Gastrocnemius medialis (tissue), 4 donors: ENCODE measurements around the gene SLC49A4.

ENCODE experiments used
- POLR2A ChIP-seq, 2 donors: fragments of 450-650 bp; IDR thresholded peaks; one replicate each; pipeline ENCODE4 v1.6.1; 2017; ENCODE audit warnings: antibody characterized with exemption in 2 of 2, mild to moderate bottlenecking in 2 of 2, moderate library complexity in 2 of 2
- TF ChIP-seq, protein P1 (sequence below), 5 experiments: fragments of 450-650 bp in 3 of 5; fragments of 200-600 bp in 2 of 5; sonication (generic) in 2 of 5; IDR thresholded peaks in 4 of 5; conservative IDR thresholded peaks in 1 of 5; 1 replicate in 4 of 5; 2 replicates in 1 of 5; pipeline ENCODE4 v1.5.1; 2016 to 2019; ENCODE audit warnings: antibody characterized with exemption in 5 of 5, mild to moderate bottlenecking in 3 of 5, moderate library complexity in 3 of 5

DNA sequence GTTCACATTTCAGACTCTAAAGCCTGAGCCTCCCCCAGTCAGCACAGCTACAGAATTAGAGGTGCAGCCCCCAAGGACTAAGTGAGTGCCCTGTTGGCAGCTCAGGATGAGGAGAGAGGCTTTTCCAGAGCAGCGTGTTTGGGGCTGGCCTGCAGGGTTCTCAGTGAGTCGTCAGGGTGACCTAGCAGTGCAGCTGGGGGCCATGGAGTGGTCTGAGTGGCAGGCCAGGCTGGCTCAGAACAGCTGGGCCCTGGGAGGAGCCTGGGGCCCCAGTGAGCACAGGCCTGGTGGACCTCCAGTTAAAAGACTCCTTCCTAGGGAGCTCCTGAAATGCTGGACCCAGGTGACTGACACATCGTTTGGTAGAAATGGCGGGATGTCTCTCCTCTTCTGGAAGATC, 108.3 kb downstream of the SLC49A4 start:
- TF ChIP-seq, protein P1, sequence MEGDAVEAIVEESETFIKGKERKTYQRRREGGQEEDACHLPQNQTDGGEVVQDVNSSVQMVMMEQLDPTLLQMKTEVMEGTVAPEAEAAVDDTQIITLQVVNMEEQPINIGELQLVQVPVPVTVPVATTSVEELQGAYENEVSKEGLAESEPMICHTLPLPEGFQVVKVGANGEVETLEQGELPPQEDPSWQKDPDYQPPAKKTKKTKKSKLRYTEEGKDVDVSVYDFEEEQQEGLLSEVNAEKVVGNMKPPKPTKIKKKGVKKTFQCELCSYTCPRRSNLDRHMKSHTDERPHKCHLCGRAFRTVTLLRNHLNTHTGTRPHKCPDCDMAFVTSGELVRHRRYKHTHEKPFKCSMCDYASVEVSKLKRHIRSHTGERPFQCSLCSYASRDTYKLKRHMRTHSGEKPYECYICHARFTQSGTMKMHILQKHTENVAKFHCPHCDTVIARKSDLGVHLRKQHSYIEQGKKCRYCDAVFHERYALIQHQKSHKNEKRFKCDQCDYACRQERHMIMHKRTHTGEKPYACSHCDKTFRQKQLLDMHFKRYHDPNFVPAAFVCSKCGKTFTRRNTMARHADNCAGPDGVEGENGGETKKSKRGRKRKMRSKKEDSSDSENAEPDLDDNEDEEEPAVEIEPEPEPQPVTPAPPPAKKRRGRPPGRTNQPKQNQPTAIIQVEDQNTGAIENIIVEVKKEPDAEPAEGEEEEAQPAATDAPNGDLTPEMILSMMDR (IDR thresholded peaks at IDR 0.05 in 4 of 5, conservative IDR thresholded peaks at IDR 0.05 in 1 of 5): no peak
- no peak for TF ChIP-seq POLR2A (IDR thresholded peaks at IDR 0.05)
